Prostate gland (tissue), 2 donors: Measurements from ENCODE around the gene ITGB2. TPM values are rescaled to one million over a fixed set of nuclear protein-coding genes. Genes with fewer than 3 reads are reported as not detected.

Experiments
- DNase-seq: peaks from one replicate; pipeline ENCODE4 v3.0.0-alpha.2; 2019; ENCODE audit warnings: low spot score
- H3K27ac ChIP-seq, 2 donors: fragments of 200-600 bp; sonication (generic); 2 replicates each; pipeline ENCODE4 v1.5.1; 2017 to 2019
- H3K27me3 ChIP-seq: fragments of 200-600 bp; sonication (generic); replicated peaks from 2 replicates; pipeline ENCODE4 v1.5.1; 2019; ENCODE audit not compliant: insufficient read depth
- H3K36me3 ChIP-seq, 2 donors: fragments of 200-600 bp; sonication (generic); 1 replicate in 1 of 2; 2 replicates in 1 of 2; pipeline versions ENCODE4 v1.5.1 to v1.8.1; 2017 to 2019
- H3K4me1 ChIP-seq: fragments of 200-600 bp; sonication (generic); replicated peaks from 2 replicates; pipeline ENCODE4 v1.5.1; 2019
- H3K4me3 ChIP-seq, 2 donors: fragments of 200-600 bp; sonication (generic); 2 replicates each; pipeline ENCODE4 v1.5.1; 2017 to 2019
- H3K9me3 ChIP-seq: fragments of 200-600 bp; sonication (generic); 2 replicates; pipeline ENCODE4 v1.5.1; 2017
- CTCF ChIP-seq, 4 experiments: fragments of 200-600 bp in 2 of 4; fragments of 450-650 bp in 2 of 4; sonication (generic) in 2 of 4; IDR thresholded peaks; 1 replicate in 3 of 4; 2 replicates in 1 of 4; pipeline ENCODE4 v1.5.1; 2016 to 2019; ENCODE audit warnings: antibody characterized with exemption in 4 of 4, mild to moderate bottlenecking in 2 of 4, moderate library complexity in 2 of 4
- POLR2A ChIP-seq: fragments of 450-650 bp; IDR thresholded peaks from one replicate; pipeline ENCODE4 v1.6.1; 2016; ENCODE audit warnings: antibody characterized with exemption, mild to moderate bottlenecking
- POLR2AphosphoS5 ChIP-seq: sonication (generic); formaldehyde crosslinking; IDR thresholded peaks from one replicate; pipeline ENCODE4 v1.6.1; 2017; ENCODE audit warnings: antibody characterized with exemption
- WGBS: methylation state at CpG from one replicate; pipeline ENCODE4 v1.1.5; 2018; 5-methylcytosine and 5-hydroxymethylcytosine counted together
- intact Hi-C: fragments of 100-400 bp; cut with DNase I; formaldehyde crosslinking; loops from one replicate; pipeline ENCODE4 v1.14.2; 2022
- total RNA-seq, 2 donors: library from RNA; depleted of rRNA; stranded (reverse); fragments of >200 nt; gene quantifications; one replicate each; pipeline ENCODE4 v1.1.0, GENCODE V29; 2016

The ITGB2 gene
- total RNA-seq, 2 donors from 2014 or later, result 23.1 to 56.1 TPM

GRCh38 chr21:44948426-44949120 lies 27.9 kb upstream of the ITGB2 start:
- no peaks in the 10 kb centered on the region for H3K9me3 ChIP-seq
- H3K27ac ChIP-seq, result no peak overlapping the region
- WGBS, result 80% methylated on average over 15 of the region's 16 CpGs
- no peaks in the 10 kb centered on the region for H3K36me3 ChIP-seq
- no peak for DNase-seq
- H3K27me3 ChIP-seq, result no peaks in the 10 kb centered on the region
- no peaks in the 10 kb centered on the region for H3K4me1 ChIP-seq
- H3K4me3 ChIP-seq, result no peak overlapping the region
- no peak for TF ChIP-seq POLR2AphosphoS5
- TF ChIP-seq CTCF (IDR thresholded peaks at IDR 0.05), result no peak
- TF ChIP-seq POLR2A, result no peak
- intact Hi-C loops, result loop anchor here (10.0 kb wide), 1 partner anchor 336 kb away; the partner anchor contains the start of gene POFUT2

- Histone ChIP-seq H3K4me3 (no peak overlapping the region), H3K4me1 (no peaks in the 10 kb centered on the region), H3K27ac (no peak overlapping the region), H3K36me3 (no peaks in the 10 kb centered on the region), H3K27me3 (no peaks in the 10 kb centered on the region), H3K9me3 (no peaks in the 10 kb centered on the region)
- intact Hi-C loops, result loop anchor here (10.0 kb wide), 1 partner anchor 337 kb away; the partner anchor contains the start of gene POFUT2
- no peak for DNase-seq
- no peak for TF ChIP-seq CTCF (IDR thresholded peaks at IDR 0.05)
- TF ChIP-seq POLR2AphosphoS5, result no peak
- TF ChIP-seq POLR2A, result no peak
- 93% methylated on average over 33 of the region's 33 CpGs for WGBS
Measured at GRCh38 chr21:44947930-44948331, 27.2 kb upstream of the ITGB2 start.

- intact Hi-C loops, result loop anchor here (10.0 kb wide), 1 partner anchor 337 kb away; the partner anchor contains the start of gene POFUT2
Measured at GRCh38 chr21:44947111-44947929, 26.6 kb upstream of the ITGB2 start.

GRCh38 chr21:44946254-44947041 lies 25.7 kb upstream of the ITGB2 start:
- 87% methylated on average over 25 of the region's 25 CpGs for WGBS
- intact Hi-C loops, result loop anchor here (10.0 kb wide), 1 partner anchor 338 kb away; the partner anchor contains the start of gene POFUT2
- H3K9me3 ChIP-seq, result no peaks in the 10 kb centered on the region
- no peaks in the 10 kb centered on the region for H3K36me3 ChIP-seq
- no peaks in the 10 kb centered on the region for H3K27me3 ChIP-seq
- no peak for DNase-seq
- TF ChIP-seq CTCF (IDR thresholded peaks at IDR 0.05) (no peak), POLR2A (no peak), POLR2AphosphoS5 (no peak)
- H3K27ac ChIP-seq, result no peak overlapping the region
- peaks cover 2% of the 10 kb centered on the region for H3K4me1 ChIP-seq
- no peak overlapping the region for H3K4me3 ChIP-seq

More at GRCh38 chr21:44947111-44947929, 26.6 kb upstream of the ITGB2 start:
- H3K9me3 ChIP-seq, result no peaks in the 10 kb centered on the region
- no peaks in the 10 kb centered on the region for H3K4me1 ChIP-seq
- 81% methylated on average over 22 of the region's 22 CpGs for WGBS
- no peak overlapping the region for H3K27ac ChIP-seq
- H3K27me3 ChIP-seq, result no peaks in the 10 kb centered on the region
- TF ChIP-seq POLR2A (no peak), CTCF (IDR thresholded peaks at IDR 0.05) (no peak), POLR2AphosphoS5 (no peak)
- H3K36me3 ChIP-seq, result no peaks in the 10 kb centered on the region
- no peak overlapping the region for H3K4me3 ChIP-seq
- no peak for DNase-seq
